IPS DF 6.9 (cell line): ENCODE data around the gene PLBD1.
A peak's percentile ranks its signal among the peaks of the same experiment; 100 is the strongest.

Experiments used
- DNase-seq: peaks from one replicate; pipeline ENCODE4 v3.0.0-alpha.2; 2013; ENCODE audit warnings: low read depth, low spot score
- H3K27ac ChIP-seq: one replicate; pipeline ENCODE4 v1.5.1; 2013; ENCODE audit warnings: low read length, control low read depth
- H3K27me3 ChIP-seq: 2 replicates; pipeline ENCODE4 v1.6.1; 2013; ENCODE audit warnings: mild to moderate bottlenecking, low read length; ENCODE audit not compliant: control insufficient read depth, insufficient read depth
- H3K36me3 ChIP-seq: 2 replicates; pipeline ENCODE4 v1.6.1; 2013; ENCODE audit warnings: low read length; ENCODE audit not compliant: control insufficient read depth, insufficient read depth
- H3K4me1 ChIP-seq: 2 replicates; pipeline ENCODE4 v1.6.1; 2013; ENCODE audit warnings: low read length; ENCODE audit not compliant: control insufficient read depth, insufficient read depth
- H3K4me3 ChIP-seq: 2 replicates; pipeline ENCODE4 v1.5.1; 2013; ENCODE audit warnings: mild to moderate bottlenecking, low read length
- H3K9me3 ChIP-seq: 2 replicates; pipeline ENCODE4 v1.6.1; 2013; ENCODE audit warnings: low read length, inconsistent platforms; ENCODE audit not compliant: control insufficient read depth, insufficient read depth
- WGBS: extraction: QIAGEN DNeasy Blood & Tissue Kit; methylation state at CpG from one replicate; pipeline ENCODE4 v1.1.7; 2013; ENCODE audit warnings: mixed read lengths, missing lambda C conversion rate; ENCODE audit not compliant: insufficient read length, insufficient coverage; 5-methylcytosine and 5-hydroxymethylcytosine counted together

Gene PLBD1

GRCh38 chr12:14547571-14547970 lies 20.1 kb downstream of the PLBD1 start:
- no CpG with 5 or more reads among the region's 4 CpGs for WGBS
- Histone ChIP-seq H3K4me3 (no peak overlapping the region), H3K36me3 (no peaks in the 10 kb centered on the region), H3K27me3 (no peaks in the 10 kb centered on the region), H3K9me3 (no peaks in the 10 kb centered on the region), H3K27ac (no peak overlapping the region), H3K4me1 (no peaks in the 10 kb centered on the region)
- no peak for DNase-seq

DNA sequence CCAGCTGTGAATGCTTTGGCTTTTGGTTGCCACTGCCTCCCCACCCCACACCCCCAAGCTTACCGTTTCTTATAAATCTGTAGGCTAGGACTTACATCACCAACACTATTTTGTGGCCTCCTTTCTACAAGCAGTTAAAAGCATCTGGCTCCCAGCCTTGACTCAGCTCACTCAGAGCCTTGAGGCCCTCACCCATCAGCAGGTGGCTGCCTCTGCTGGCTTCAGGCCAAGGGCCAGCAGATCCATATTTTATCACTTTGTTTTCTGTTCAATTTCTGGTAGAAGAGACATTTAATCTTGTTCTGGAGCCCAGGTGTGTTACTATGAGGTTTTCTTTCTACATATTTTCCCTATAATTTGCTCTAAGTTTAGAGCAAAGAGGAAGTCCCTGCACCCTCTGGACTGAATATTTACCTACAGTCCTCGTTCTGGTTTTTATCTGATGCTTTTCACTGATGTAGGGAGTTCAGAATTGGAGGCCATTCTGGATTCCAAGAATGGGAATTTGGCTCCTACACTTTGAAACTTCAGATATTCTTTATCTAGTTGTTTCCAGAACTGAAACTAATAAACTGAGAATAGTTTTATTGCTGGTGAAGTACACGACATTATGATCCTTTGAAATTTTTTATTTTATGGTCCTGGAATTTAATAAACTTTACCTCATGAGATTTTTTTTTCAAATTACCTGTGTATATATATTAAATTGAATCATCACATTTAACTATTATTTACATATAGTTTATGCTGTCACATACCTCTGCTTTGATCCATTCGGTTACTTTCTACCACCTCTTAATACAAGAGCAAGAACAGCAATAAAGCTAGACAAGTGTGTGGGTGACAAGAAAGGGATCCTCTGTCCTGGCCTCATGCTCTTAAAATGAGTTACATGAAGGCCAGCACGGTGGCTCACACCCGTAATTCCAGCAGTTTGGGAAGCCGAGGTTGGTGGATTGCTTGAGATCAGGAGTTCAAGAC lies 22.2 kb downstream of the PLBD1 start:
- no peak for DNase-seq
- no peak overlapping the region for H3K27ac ChIP-seq
- WGBS = no CpG with 5 or more reads among the region's 7 CpGs

DNA sequence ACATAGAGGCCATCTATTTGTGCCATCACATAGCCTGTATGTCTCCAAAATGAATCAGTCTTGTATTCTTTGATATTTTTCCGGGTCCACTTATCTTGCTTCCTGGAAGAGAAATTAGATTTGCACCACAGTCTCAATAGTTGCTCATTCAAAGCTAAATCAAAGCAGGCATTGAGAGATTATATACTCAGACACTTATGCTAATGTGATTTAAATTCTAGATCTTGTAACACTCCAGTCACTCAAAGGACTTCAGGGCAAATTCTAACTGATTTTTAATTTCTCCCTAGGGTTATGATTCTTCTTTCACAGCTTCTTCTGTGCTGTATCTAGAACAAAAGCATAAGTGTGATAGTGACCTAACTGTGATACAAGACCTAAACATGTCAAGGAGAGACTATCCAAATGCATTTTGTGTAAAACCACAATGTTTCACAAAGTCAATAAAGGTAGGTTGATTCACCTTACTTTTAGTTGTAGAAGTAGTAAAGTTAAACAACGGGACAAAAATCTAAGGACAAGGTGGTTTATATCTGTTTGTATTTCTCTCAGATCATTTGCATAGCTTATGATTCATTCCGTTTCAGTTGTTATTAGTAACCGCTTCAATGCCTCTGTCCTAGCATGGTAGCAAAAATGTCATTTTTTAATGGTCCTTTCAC lies 26.8 kb downstream of the PLBD1 start:
- no peaks in the 10 kb centered on the region for H3K4me1 ChIP-seq
- WGBS = no CpG with 5 or more reads among the region's 4 CpGs
- no peak overlapping the region for H3K27ac ChIP-seq
- H3K36me3 ChIP-seq = no peaks in the 10 kb centered on the region
- no peaks in the 10 kb centered on the region for H3K9me3 ChIP-seq
- no peak overlapping the region for H3K4me3 ChIP-seq
- no peak for DNase-seq
- no peaks in the 10 kb centered on the region for H3K27me3 ChIP-seq

More for the DNA sequence above, 22.2 kb downstream of the PLBD1 start:
- Histone ChIP-seq H3K4me1 (no peaks in the 10 kb centered on the region), H3K9me3 (no peaks in the 10 kb centered on the region), H3K36me3 (no peaks in the 10 kb centered on the region), H3K27me3 (no peaks in the 10 kb centered on the region), H3K4me3 (no peak overlapping the region)

DNA sequence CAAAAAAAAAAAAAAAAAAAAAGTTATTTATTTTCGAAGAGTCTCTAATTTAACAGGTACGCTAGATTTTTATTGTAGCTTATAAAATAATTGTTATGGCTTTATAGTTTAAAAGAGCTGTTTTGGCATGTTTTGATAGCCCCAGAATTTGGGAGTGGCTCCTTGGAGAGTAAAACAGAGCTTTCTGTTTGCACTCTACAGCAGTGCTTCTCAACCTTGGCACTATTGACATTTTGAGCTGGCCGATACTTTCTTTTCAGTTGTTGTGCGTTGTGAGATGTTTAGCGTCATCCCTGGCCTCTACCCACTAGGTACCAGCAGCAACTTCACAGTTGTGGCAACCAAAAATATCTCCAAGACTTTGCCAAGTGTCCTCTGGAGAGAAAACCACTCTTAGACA lies 30.6 kb downstream of the PLBD1 start:
- Histone ChIP-seq H3K27me3 (no peaks in the 10 kb centered on the region), H3K4me1 (no peaks in the 10 kb centered on the region), H3K27ac (no peak overlapping the region), H3K36me3 (no peaks in the 10 kb centered on the region), H3K9me3 (no peaks in the 10 kb centered on the region), H3K4me3 (no peak overlapping the region)
- WGBS = no CpG with 5 or more reads among the region's 5 CpGs
- no peak for DNase-seq

DNA sequence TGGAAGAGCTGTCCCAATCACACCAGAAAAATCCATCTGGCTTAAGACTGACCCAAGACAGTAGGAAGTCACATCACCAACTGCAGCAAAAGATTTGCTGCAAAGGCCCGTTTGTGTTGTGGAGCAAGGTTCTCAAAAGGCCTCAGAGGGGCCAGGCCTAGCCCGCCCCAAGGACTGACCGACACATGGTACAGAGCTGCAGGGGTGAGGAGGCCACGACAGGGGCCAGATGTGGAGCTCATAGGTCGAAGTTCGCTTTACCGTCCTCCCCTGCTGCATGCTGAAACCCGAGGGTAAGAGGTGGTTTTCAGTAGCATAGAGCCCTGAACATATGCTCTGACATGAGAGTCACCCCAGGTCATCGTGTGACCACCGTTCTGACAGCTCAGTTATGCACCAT lies 35.5 kb downstream of the PLBD1 start:
- no peak overlapping the region for H3K4me3 ChIP-seq
- H3K27me3 ChIP-seq = no peaks in the 10 kb centered on the region
- no peaks in the 10 kb centered on the region for H3K9me3 ChIP-seq
- no peak for DNase-seq
- H3K4me1 ChIP-seq = no peaks in the 10 kb centered on the region
- no peak overlapping the region for H3K27ac ChIP-seq
- no CpG with 5 or more reads among the region's 10 CpGs for WGBS
- no peaks in the 10 kb centered on the region for H3K36me3 ChIP-seq

- H3K4me3 ChIP-seq = no peak overlapping the region
- no peak overlapping the region for H3K27ac ChIP-seq
- H3K4me1 ChIP-seq = no peaks in the 10 kb centered on the region
- no peaks in the 10 kb centered on the region for H3K36me3 ChIP-seq
- no peaks in the 10 kb centered on the region for H3K27me3 ChIP-seq
- no CpG with 5 or more reads among the region's 2 CpGs for WGBS
- DNase-seq = no peak
- H3K9me3 ChIP-seq = no peaks in the 10 kb centered on the region
Observed at GRCh38 chr12:14525964-14526363, 41.7 kb downstream of the PLBD1 start.

GRCh38 chr12:14521822-14522221 lies 45.9 kb downstream of the PLBD1 start:
- no peak overlapping the region for H3K4me3 ChIP-seq
- no peaks in the 10 kb centered on the region for H3K4me1 ChIP-seq
- no peaks in the 10 kb centered on the region for H3K9me3 ChIP-seq
- no peaks in the 10 kb centered on the region for H3K27me3 ChIP-seq
- H3K27ac ChIP-seq = no peak overlapping the region
- no peaks in the 10 kb centered on the region for H3K36me3 ChIP-seq
- DNase-seq = no peak

DNA sequence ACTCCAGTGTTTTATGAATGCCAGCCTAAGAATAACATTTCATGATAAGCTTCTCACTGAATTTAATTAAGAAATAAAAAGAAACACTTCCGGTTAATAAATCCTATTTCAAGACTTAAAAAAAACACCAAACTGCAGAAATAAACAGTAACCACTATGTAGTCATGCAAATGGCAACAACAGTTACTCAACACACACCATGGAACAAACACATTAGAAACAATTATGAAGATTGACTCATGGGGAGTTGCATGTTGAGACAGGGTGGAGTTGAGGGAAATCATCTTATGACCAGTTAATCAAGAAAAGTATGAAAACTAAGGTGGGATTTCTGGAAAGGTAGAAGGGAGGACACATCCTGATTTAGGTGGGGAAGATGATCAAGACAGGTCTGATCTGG lies 52.7 kb downstream of the PLBD1 start:
- Histone ChIP-seq H3K4me1 (no peaks in the 10 kb centered on the region), H3K27ac (no peak overlapping the region), H3K27me3 (no peaks in the 10 kb centered on the region), H3K36me3 (no peaks in the 10 kb centered on the region), H3K4me3 (no peak overlapping the region), H3K9me3 (no peaks in the 10 kb centered on the region)
- no CpG with 5 or more reads among the region's 1 CpG for WGBS
- no peak for DNase-seq

DNA sequence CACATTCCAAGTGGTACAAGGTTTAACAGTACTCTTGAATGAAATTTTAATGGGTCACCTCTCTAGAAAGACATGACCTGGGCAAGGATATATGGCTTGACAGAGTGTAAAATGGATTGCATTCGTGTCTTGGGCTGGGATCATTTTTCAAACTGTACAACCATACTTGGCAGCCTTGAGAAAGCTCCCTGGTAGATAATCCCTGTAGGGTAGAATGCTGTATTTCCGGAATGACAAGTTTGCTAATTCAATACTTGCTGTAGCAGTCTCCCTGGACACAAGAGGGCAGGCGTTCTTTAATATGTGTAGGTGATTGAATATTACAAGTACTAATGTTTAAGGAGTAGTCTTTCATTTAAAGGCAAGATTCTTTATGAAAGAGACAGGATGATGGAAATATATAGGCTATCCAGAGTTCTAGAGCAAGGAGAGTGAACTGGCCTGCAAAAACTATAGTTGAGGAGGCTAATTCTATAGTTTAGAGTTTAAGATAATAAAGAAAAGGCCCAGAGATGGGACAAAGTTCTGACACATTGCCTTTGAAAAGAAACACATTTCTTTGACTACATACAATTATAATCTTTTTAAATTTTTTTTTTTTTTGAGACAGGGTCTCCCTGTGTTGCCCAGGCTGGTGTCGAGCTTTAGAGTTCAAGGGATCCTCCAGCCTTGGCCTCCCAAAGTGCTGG lies 53.4 kb downstream of the PLBD1 start:
- Histone ChIP-seq H3K4me3 (no peak overlapping the region), H3K4me1 (no peaks in the 10 kb centered on the region), H3K36me3 (no peaks in the 10 kb centered on the region), H3K27me3 (no peaks in the 10 kb centered on the region), H3K27ac (no peak overlapping the region), H3K9me3 (no peaks in the 10 kb centered on the region)
- peak; percentile 52 for DNase-seq
- WGBS = no CpG with 5 or more reads among the region's 4 CpGs

- Histone ChIP-seq H3K27me3 (no peaks in the 10 kb centered on the region), H3K4me3 (no peak overlapping the region), H3K36me3 (no peaks in the 10 kb centered on the region), H3K27ac (no peak overlapping the region), H3K9me3 (no peaks in the 10 kb centered on the region), H3K4me1 (no peaks in the 10 kb centered on the region)
- WGBS = no CpG with 5 or more reads among the region's 3 CpGs
- DNase-seq = no peak
Observed at GRCh38 chr12:14510574-14510973, 57.1 kb downstream of the PLBD1 start.
